H1 (cell line): ENCODE data around the gene NUP210. TPM values are rescaled to one million over a fixed set of nuclear protein-coding genes. Genes with fewer than 3 reads are reported as not detected.

Experiments used
- BRCA1 ChIP-seq: IDR thresholded peaks from 2 replicates; pipeline ENCODE4 v1.6.1; 2012; ENCODE audit warnings: low read depth, low read length, improper control_type of control experiment
- GABPA ChIP-seq: IDR thresholded peaks from 2 replicates; pipeline ENCODE4 v1.6.1; 2011; ENCODE audit warnings: mild to moderate bottlenecking, low read length, moderate library complexity, borderline replicate concordance; ENCODE audit not compliant: insufficient read depth
- KDM4A ChIP-seq: IDR thresholded peaks from one replicate; pipeline ENCODE4 v1.7.1; 2012; ENCODE audit warnings: low read depth, mild to moderate bottlenecking, moderate library complexity, low read length, inconsistent platforms; ENCODE audit not compliant: severe bottlenecking
- MAFK ChIP-seq: IDR thresholded peaks from 2 replicates; pipeline ENCODE4 v1.6.1; 2012; ENCODE audit warnings: low read depth, mild to moderate bottlenecking, improper control_type of control experiment, low read length
- RBBP5 ChIP-seq: IDR thresholded peaks from 2 replicates; pipeline ENCODE4 v1.7.1; 2012; ENCODE audit warnings: low read depth, mild to moderate bottlenecking, inconsistent platforms, low read length, moderate library complexity, borderline replicate concordance
- RNF2 ChIP-seq: fragments of 200-900, 300-1000 bp; sonication (generic); IDR thresholded peaks from 2 replicates; pipeline ENCODE4 v1.7.1; 2016; ENCODE audit warnings: borderline replicate concordance, low read depth, mild to moderate bottlenecking, antibody characterized with exemption, low read length; ENCODE audit not compliant: poor library complexity, severe bottlenecking; ENCODE audit errors: missing control alignments
- SP2 ChIP-seq: IDR thresholded peaks from 2 replicates; pipeline ENCODE4 v1.6.1; 2012; ENCODE audit warnings: mild to moderate bottlenecking, low read length, inconsistent platforms
- SP4 ChIP-seq: IDR thresholded peaks from 2 replicates; pipeline ENCODE4 v1.6.1; 2012; ENCODE audit warnings: low read length, inconsistent platforms
- polyA plus RNA-seq, 7 experiments: library from polyadenylated mRNA; depleted of rRNA in 3 of 7; stranded (reverse) in 5 of 7; unstranded in 2 of 7; fragments of >200 nt in 5 of 7; fragments of 200-250 nt in 2 of 7; gene quantifications; 1 replicate in 5 of 7; 2 replicates in 1 of 7; 4 replicates in 1 of 7; pipeline versions ENCODE4 v1.2.1 to v1.2.3, GENCODE V29; 2011 to 2013; ENCODE audit warnings: missing spikeins in 2 of 7, mixed read lengths in 2 of 7
- total RNA-seq: library from RNA; stranded (reverse); fragmentation: NEBNext Ultra II Directional; extraction: Animal tissue kit (Norgen Biotek cat#: 25700); gene quantifications from 2 replicates; pipeline ENCODE4 v1.2.1, GENCODE V29; 2021
- TF ChIP-seq, protein P1 (sequence below): fragments of 300-600 bp; sonication (generic); IDR thresholded peaks from 2 replicates; pipeline ENCODE4 v1.7.1; 2012; ENCODE audit warnings: low read length, moderate library complexity, mild to moderate bottlenecking, inconsistent platforms; ENCODE audit not compliant: insufficient replicate concordance

Gene NUP210
- total and polyA plus RNA-seq, 2 of the 8 experiments (the other 6 are each of a cell fraction or from before 2014, with no cell fraction given): 51.0 to 53.7 TPM

DNA sequence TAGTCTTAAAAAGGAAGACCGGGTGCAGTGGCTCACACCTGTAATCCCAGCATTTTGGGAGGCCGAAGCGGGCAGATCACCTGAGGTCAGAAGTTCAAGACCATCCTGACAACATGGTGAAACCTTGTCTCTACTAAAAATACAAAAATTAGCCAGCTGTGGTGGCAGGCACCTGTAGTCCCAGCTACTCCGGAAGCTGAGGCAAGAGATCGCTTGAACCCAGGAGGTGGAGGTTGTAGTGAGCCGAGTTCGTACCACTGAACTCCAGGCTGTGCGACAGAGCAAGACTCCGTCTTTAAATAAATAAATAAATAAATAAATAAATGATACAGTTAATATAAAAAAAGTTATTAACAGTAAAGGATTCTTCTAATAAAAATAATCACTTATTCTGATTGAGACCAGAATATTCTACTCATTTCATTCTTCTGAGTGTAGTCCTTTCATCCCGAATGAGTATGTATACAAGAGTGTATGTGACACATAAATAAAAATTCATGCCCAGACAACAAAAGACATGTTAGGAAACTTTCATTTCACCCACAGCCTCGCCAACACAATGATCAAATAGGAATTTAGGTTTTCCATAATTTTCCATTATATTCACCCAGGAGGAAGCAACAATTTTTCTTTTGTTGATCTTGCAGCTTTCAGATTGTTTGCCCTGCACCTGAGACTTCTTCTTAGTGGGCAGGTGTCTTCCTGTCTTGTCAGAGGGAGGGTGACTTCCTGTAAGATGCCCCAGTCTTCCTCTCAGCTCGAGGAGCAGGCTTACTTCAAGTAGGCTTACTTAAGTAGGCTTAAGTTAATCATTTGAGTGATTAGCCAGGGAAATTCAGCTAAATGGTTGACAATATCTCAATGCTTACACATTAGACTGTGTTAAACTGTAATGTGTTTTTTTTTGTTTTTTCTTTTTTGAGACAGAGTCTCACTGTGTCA lies 7.8 kb upstream of the NUP210 start (continued):
- TF ChIP-seq, protein P1, sequence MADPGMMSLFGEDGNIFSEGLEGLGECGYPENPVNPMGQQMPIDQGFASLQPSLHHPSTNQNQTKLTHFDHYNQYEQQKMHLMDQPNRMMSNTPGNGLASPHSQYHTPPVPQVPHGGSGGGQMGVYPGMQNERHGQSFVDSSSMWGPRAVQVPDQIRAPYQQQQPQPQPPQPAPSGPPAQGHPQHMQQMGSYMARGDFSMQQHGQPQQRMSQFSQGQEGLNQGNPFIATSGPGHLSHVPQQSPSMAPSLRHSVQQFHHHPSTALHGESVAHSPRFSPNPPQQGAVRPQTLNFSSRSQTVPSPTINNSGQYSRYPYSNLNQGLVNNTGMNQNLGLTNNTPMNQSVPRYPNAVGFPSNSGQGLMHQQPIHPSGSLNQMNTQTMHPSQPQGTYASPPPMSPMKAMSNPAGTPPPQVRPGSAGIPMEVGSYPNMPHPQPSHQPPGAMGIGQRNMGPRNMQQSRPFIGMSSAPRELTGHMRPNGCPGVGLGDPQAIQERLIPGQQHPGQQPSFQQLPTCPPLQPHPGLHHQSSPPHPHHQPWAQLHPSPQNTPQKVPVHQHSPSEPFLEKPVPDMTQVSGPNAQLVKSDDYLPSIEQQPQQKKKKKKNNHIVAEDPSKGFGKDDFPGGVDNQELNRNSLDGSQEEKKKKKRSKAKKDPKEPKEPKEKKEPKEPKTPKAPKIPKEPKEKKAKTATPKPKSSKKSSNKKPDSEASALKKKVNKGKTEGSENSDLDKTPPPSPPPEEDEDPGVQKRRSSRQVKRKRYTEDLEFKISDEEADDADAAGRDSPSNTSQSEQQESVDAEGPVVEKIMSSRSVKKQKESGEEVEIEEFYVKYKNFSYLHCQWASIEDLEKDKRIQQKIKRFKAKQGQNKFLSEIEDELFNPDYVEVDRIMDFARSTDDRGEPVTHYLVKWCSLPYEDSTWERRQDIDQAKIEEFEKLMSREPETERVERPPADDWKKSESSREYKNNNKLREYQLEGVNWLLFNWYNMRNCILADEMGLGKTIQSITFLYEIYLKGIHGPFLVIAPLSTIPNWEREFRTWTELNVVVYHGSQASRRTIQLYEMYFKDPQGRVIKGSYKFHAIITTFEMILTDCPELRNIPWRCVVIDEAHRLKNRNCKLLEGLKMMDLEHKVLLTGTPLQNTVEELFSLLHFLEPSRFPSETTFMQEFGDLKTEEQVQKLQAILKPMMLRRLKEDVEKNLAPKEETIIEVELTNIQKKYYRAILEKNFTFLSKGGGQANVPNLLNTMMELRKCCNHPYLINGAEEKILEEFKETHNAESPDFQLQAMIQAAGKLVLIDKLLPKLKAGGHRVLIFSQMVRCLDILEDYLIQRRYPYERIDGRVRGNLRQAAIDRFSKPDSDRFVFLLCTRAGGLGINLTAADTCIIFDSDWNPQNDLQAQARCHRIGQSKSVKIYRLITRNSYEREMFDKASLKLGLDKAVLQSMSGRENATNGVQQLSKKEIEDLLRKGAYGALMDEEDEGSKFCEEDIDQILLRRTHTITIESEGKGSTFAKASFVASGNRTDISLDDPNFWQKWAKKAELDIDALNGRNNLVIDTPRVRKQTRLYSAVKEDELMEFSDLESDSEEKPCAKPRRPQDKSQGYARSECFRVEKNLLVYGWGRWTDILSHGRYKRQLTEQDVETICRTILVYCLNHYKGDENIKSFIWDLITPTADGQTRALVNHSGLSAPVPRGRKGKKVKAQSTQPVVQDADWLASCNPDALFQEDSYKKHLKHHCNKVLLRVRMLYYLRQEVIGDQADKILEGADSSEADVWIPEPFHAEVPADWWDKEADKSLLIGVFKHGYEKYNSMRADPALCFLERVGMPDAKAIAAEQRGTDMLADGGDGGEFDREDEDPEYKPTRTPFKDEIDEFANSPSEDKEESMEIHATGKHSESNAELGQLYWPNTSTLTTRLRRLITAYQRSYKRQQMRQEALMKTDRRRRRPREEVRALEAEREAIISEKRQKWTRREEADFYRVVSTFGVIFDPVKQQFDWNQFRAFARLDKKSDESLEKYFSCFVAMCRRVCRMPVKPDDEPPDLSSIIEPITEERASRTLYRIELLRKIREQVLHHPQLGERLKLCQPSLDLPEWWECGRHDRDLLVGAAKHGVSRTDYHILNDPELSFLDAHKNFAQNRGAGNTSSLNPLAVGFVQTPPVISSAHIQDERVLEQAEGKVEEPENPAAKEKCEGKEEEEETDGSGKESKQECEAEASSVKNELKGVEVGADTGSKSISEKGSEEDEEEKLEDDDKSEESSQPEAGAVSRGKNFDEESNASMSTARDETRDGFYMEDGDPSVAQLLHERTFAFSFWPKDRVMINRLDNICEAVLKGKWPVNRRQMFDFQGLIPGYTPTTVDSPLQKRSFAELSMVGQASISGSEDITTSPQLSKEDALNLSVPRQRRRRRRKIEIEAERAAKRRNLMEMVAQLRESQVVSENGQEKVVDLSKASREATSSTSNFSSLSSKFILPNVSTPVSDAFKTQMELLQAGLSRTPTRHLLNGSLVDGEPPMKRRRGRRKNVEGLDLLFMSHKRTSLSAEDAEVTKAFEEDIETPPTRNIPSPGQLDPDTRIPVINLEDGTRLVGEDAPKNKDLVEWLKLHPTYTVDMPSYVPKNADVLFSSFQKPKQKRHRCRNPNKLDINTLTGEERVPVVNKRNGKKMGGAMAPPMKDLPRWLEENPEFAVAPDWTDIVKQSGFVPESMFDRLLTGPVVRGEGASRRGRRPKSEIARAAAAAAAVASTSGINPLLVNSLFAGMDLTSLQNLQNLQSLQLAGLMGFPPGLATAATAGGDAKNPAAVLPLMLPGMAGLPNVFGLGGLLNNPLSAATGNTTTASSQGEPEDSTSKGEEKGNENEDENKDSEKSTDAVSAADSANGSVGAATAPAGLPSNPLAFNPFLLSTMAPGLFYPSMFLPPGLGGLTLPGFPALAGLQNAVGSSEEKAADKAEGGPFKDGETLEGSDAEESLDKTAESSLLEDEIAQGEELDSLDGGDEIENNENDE: no peak
- TF ChIP-seq RNF2 (no peak), SP2 (no peak), RBBP5 (no peak), BRCA1 (no peak), KDM4A (no peak), SP4 (no peak), MAFK (no peak), GABPA (no peak)
